OCI-LY3 (cell line): ENCODE measurements around the gene ABHD12.

Experiments used
- H2AFZ ChIP-seq: fragments of 200-600, 300-600 bp; shearing (Covaris generic); 2 replicates; pipeline ENCODE4 v1.6.0; 2014; ENCODE audit warnings: antibody characterized with exemption, low read depth, low read length
- H3K27ac ChIP-seq: fragments of 200-600, 300-600 bp; sonication (generic); 2 replicates; pipeline ENCODE4 v1.5.1; 2014; ENCODE audit warnings: mild to moderate bottlenecking, low read length, moderate library complexity, mixed read lengths
- H3K27me3 ChIP-seq: fragments of 200-600, 300-600 bp; sonication (generic); 2 replicates; pipeline ENCODE4 v1.6.1; 2014; ENCODE audit warnings: low read depth, low read length, mixed read lengths
- H3K36me3 ChIP-seq: fragments of 200-600, 300-600 bp; sonication (generic); replicated peaks from 2 replicates; pipeline ENCODE3; 2014; ENCODE audit warnings: low read depth, low read length, mixed read lengths
- H3K4me1 ChIP-seq: fragments of 300-600, 200-600 bp; sonication (generic); 2 replicates; pipeline ENCODE4 v1.6.1; 2014; ENCODE audit warnings: low read length, mixed read lengths
- H3K4me2 ChIP-seq: fragments of 200-600, 300-600 bp; sonication (generic); 2 replicates; pipeline ENCODE4 v1.6.1; 2014; ENCODE audit warnings: low read length, mixed read lengths
- H3K4me3 ChIP-seq: fragments of 300-600, 200-600 bp; sonication (generic); 2 replicates; pipeline ENCODE4 v1.5.1; 2014; ENCODE audit warnings: antibody characterized with exemption, mild to moderate bottlenecking, low read length, moderate library complexity
- H3K79me2 ChIP-seq: fragments of 300-600, 200-600 bp; shearing (Covaris generic); 2 replicates; pipeline ENCODE4 v1.6.1; 2014; ENCODE audit warnings: mild to moderate bottlenecking, low read length, mixed read lengths
- H3K9ac ChIP-seq: fragments of 300-600, 200-600 bp; shearing (Covaris generic); 2 replicates; pipeline ENCODE4 v1.6.0; 2014; ENCODE audit warnings: mild to moderate bottlenecking, low read length, moderate library complexity
- H3K9me3 ChIP-seq: fragments of 200-600, 300-600 bp; shearing (Covaris generic); 2 replicates; pipeline ENCODE4 v1.6.1; 2014; ENCODE audit warnings: low read length, mixed read lengths; ENCODE audit not compliant: insufficient read depth
- H4K20me1 ChIP-seq: fragments of 200-600, 300-600 bp; sonication (generic); 2 replicates; pipeline ENCODE4 v1.6.1; 2016; ENCODE audit warnings: low read length, mixed read lengths; ENCODE audit not compliant: insufficient read depth
- EZH2phosphoT487 ChIP-seq: fragments of 200-600 bp; shearing (Covaris generic); IDR thresholded peaks from 2 replicates; pipeline ENCODE4 v1.6.1; 2018; ENCODE audit warnings: antibody characterized with exemption, mixed run types, low read depth
- TF ChIP-seq, protein P1 (sequence below): fragments of 200-600, 300-600 bp; sonication (generic); IDR thresholded peaks from 2 replicates; pipeline ENCODE4 v1.5.1; 2014; ENCODE audit warnings: antibody characterized with exemption, low read length, low read depth

The ABHD12 gene

DNA sequence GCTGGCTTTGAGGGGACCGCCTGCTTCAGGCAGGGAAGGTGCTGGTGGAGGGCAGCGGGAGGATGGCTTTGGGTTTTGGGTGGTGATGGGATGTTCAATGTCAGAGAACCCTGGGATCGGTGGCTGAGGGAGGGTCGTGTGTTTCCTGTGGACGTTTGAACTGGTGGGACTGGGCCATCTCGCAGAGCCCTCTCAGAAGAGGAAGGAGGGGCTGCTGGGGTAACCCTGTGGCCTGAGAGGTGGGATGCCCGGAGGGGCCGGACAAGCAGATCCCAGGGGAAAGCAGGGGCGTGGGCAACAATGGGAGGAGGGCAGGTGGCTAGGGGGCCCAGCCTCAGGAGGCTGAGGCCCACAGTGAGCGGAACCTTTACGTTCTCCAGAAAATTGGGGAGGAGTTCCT lies 107.8 kb downstream of the ABHD12 start:
- Histone ChIP-seq H4K20me1 (peaks cover 24% of the 10 kb centered on the region), H3K4me2 (no peak overlapping the region), H3K27ac (no peak overlapping the region), H3K9ac (no peak overlapping the region), H3K27me3 (no peaks in the 10 kb centered on the region), H3K79me2 (no peaks in the 10 kb centered on the region), H3K4me1 (peaks cover 27% of the 10 kb centered on the region), H3K4me3 (no peak overlapping the region), H3K36me3 (peaks cover 38% of the 10 kb centered on the region), H3K9me3 (no peaks in the 10 kb centered on the region), H2AFZ (no peak overlapping the region)
- TF ChIP-seq, protein P1, sequence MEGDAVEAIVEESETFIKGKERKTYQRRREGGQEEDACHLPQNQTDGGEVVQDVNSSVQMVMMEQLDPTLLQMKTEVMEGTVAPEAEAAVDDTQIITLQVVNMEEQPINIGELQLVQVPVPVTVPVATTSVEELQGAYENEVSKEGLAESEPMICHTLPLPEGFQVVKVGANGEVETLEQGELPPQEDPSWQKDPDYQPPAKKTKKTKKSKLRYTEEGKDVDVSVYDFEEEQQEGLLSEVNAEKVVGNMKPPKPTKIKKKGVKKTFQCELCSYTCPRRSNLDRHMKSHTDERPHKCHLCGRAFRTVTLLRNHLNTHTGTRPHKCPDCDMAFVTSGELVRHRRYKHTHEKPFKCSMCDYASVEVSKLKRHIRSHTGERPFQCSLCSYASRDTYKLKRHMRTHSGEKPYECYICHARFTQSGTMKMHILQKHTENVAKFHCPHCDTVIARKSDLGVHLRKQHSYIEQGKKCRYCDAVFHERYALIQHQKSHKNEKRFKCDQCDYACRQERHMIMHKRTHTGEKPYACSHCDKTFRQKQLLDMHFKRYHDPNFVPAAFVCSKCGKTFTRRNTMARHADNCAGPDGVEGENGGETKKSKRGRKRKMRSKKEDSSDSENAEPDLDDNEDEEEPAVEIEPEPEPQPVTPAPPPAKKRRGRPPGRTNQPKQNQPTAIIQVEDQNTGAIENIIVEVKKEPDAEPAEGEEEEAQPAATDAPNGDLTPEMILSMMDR: no peak
- TF ChIP-seq EZH2phosphoT487: no peak

DNA sequence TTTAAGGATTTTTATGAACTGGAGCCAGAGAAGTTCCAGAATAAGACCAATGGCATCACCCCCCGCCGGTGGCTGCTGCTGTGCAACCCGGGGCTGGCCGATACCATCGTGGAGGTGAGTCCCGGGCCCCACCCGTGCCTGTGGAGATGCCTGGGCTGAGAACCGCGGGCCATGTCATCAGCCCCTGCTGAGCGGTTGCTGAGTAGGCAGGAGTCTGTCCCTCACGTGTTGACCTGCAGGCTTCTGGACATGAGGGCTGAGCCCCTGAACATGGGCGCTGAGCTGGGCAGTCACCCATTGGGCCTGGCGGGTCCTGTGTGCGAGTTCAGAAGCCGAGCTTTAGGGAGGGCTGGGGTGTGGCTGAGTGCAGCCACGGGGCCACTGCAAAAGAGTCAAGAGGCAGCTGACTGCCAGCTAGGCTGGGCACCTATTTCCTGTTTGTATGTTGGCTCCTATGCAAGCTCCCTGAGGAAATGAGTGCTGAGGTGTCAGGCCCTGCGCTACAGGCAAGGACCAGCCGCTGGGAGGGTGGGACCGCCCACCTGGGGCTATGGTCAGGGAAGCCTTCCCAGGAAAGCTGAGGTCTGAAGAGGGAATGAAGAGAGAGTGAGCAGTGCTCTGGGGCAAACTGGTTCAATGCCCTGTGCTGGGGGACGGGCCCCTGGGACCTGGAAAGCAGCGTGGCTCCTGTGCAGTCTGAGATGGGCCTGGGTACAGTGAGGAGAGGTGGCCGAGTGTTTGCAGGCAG lies 108.4 kb downstream of the ABHD12 start:
- no peak overlapping the region for H3K4me3 ChIP-seq

DNA sequence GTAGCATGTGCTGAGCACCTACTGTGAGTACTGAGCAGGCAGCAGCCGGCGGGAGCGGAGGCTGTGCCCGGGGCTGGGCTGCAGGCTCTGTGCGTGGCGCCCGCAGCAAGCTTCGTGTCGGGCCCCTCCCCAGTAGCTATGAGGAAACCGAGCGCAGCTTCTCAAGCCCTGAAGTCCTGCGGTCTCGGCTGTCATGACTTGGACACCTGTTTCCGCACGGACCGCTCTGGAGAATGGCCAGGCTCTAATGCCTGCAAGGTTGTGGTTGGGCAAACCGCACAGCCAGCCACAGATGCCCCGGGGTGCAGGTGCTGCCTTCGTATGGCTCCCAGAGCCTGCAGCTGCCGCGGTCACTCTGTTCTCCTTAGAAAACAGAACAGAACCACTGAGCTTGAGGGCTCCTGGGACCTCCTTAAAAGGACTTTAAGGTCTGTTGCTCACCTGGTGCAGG lies 109.1 kb downstream of the ABHD12 start:
- H3K36me3 ChIP-seq: peaks cover 29% of the 10 kb centered on the region
- peaks cover 24% of the 10 kb centered on the region for H4K20me1 ChIP-seq
- peak overlapping the region; percentile 44 for H3K4me2 ChIP-seq

More for the DNA sequence above, 108.4 kb downstream of the ABHD12 start:
- Histone ChIP-seq H3K9ac (no peak overlapping the region), H3K27me3 (no peaks in the 10 kb centered on the region), H3K4me1 (peaks cover 27% of the 10 kb centered on the region), H3K79me2 (no peaks in the 10 kb centered on the region), H2AFZ (no peak overlapping the region), H3K9me3 (no peaks in the 10 kb centered on the region), H4K20me1 (peaks cover 24% of the 10 kb centered on the region), H3K4me2 (peak overlapping the region; percentile 44), H3K36me3 (peaks cover 32% of the 10 kb centered on the region), H3K27ac (no peak overlapping the region)
- TF ChIP-seq EZH2phosphoT487: no peak
- TF ChIP-seq, protein P1: no peak

More for the DNA sequence above, 109.1 kb downstream of the ABHD12 start:
- Histone ChIP-seq H3K27ac (no peak overlapping the region), H3K4me3 (0 out of 2 replicates have a peak overlapping the region, but pooled peaks have one; percentile 4), H3K79me2 (no peaks in the 10 kb centered on the region), H3K4me1 (peaks cover 27% of the 10 kb centered on the region), H3K9ac (no peak overlapping the region), H3K9me3 (no peaks in the 10 kb centered on the region), H2AFZ (no peak overlapping the region), H3K27me3 (no peaks in the 10 kb centered on the region)
- TF ChIP-seq, protein P1: no peak
- TF ChIP-seq EZH2phosphoT487: no peak
